Calu3 (cell line): Measurements from ENCODE around the gene CETP. TPM values are rescaled to one million over a fixed set of nuclear protein-coding genes. Genes with fewer than 3 reads are reported as not detected.

Experiments
- BruUV-seq: library from RNA; stranded (reverse); fragments of 400-500 nt; replicated peaks from 2 replicates; lab custom pipeline; 2021; lab: Mats Ljungman, UMichigan
- CTCF ChIA-PET: fragments of 300-600 bp; sonication (Branson Sonifier 250); formaldehyde crosslinking; loops from one replicate; lab custom pipeline; 2022; ENCODE audit warnings: antibody characterized with exemption; lab: Charles Lee
- DNase-seq: peaks from one replicate; pipeline ENCODE4 v3.0.0; 2022
- H3K27ac Mint-ChIP-seq: one replicate; pipeline ENCODE4 v1.8.0; 2022; ENCODE audit warnings: mixed read lengths; ENCODE audit not compliant: unreplicated experiment
- H3K27me3 Mint-ChIP-seq: one replicate; pipeline ENCODE4 v1.8.0; 2022; ENCODE audit warnings: mixed read lengths; ENCODE audit not compliant: unreplicated experiment
- H3K36me3 Mint-ChIP-seq: one replicate; pipeline ENCODE4 v1.8.0; 2022; ENCODE audit warnings: mild to moderate bottlenecking, moderate library complexity, mixed read lengths; ENCODE audit not compliant: insufficient read depth, unreplicated experiment
- H3K4me1 Mint-ChIP-seq: one replicate; pipeline ENCODE4 v1.8.0; 2022; ENCODE audit warnings: mild to moderate bottlenecking, low read depth, mixed read lengths; ENCODE audit not compliant: unreplicated experiment
- H3K4me3 Mint-ChIP-seq: one replicate; pipeline ENCODE4 v1.8.0; 2022; ENCODE audit warnings: mild to moderate bottlenecking, low read depth, moderate library complexity, mixed read lengths; ENCODE audit not compliant: unreplicated experiment
- H3K9me3 Mint-ChIP-seq: one replicate; pipeline ENCODE4 v1.8.0; 2022; ENCODE audit warnings: low read depth, mixed read lengths; ENCODE audit not compliant: unreplicated experiment
- CTCF ChIP-seq: fragments of 200-600 bp; IDR thresholded peaks from one replicate; pipeline ENCODE4 v1.8.0; 2022; ENCODE audit warnings: antibody characterized with exemption; ENCODE audit not compliant: unreplicated experiment
- intact Hi-C: fragments of 100-400 bp; cut with micrococcal nuclease; formaldehyde crosslinking; loops from one replicate; pipeline ENCODE4 v1.10.0; 2022; ENCODE audit not compliant: unreplicated experiment
- total RNA-seq: library from RNA; stranded (reverse); gene quantifications from 2 replicates; pipeline ENCODE4 v1.2.3, GENCODE V29; 2022

CETP gene
- total RNA-seq, 1 experiment from 2014 or later, result not detected

GRCh38 chr16:56950455-56950854 is 11.3 kb upstream of the CETP start:
- BruUV-seq, result no TSS peak
- intact Hi-C loops, result no loop called here
- peak overlapping the region; percentile 8 for H3K27ac Mint-ChIP-seq

GRCh38 chr16:56950881-56951771 is 10.6 kb upstream of the CETP start:
- DNase-seq, result peak; percentile 55
- Mint-ChIP-seq H3K4me1 (no peaks in the 10 kb centered on the region), H3K27ac (peak overlapping the region; percentile 8), H3K4me3 (no peak overlapping the region), H3K36me3 (peaks cover 49% of the 10 kb centered on the region), H3K27me3 (no peaks in the 10 kb centered on the region), H3K9me3 (no peaks in the 10 kb centered on the region)
- intact Hi-C loops, result no loop called here
- no TSS peak for BruUV-seq
- peak; percentile 58 for TF ChIP-seq CTCF
- CTCF ChIA-PET, result no interaction called here

More at GRCh38 chr16:56950455-56950854, 11.3 kb upstream of the CETP start:
- no peaks in the 10 kb centered on the region for H3K4me1 Mint-ChIP-seq
- H3K36me3 Mint-ChIP-seq, result peaks cover 56% of the 10 kb centered on the region
- H3K4me3 Mint-ChIP-seq, result no peak overlapping the region
- no peaks in the 10 kb centered on the region for H3K27me3 Mint-ChIP-seq
- CTCF ChIA-PET, result interaction anchor here (0.6 kb wide), 1 partner anchor 79 kb away, joined by 4 read pairs; no protein-coding TSS in a partner anchor
- no peak for TF ChIP-seq CTCF
- no peaks in the 10 kb centered on the region for H3K9me3 Mint-ChIP-seq
- DNase-seq, result no peak

- no peak for TF ChIP-seq CTCF
- Mint-ChIP-seq H3K9me3 (no peaks in the 10 kb centered on the region), H3K27me3 (no peaks in the 10 kb centered on the region), H3K27ac (no peak overlapping the region), H3K36me3 (peaks cover 30% of the 10 kb centered on the region), H3K4me3 (no peak overlapping the region), H3K4me1 (no peaks in the 10 kb centered on the region)
- DNase-seq, result no peak
- no TSS peak for BruUV-seq
- intact Hi-C loops, result loop anchor here (2.0 kb wide), 1 partner anchor 82 kb away; no protein-coding TSS in a partner anchor
- CTCF ChIA-PET, result no interaction called here
These were observed 8.7 kb upstream of the CETP start for GRCh38 chr16:56953006-56953405.

- no peak for DNase-seq
- intact Hi-C loops, result no loop called here
- no peak for TF ChIP-seq CTCF
- BruUV-seq, result no TSS peak
- peaks cover 9% of the 10 kb centered on the region for H3K36me3 Mint-ChIP-seq
- no peak overlapping the region for H3K27ac Mint-ChIP-seq
- peaks cover 21% of the 10 kb centered on the region for H3K27me3 Mint-ChIP-seq
- H3K4me3 Mint-ChIP-seq, result no peak overlapping the region
- H3K9me3 Mint-ChIP-seq, result no peaks in the 10 kb centered on the region
- no peaks in the 10 kb centered on the region for H3K4me1 Mint-ChIP-seq
- CTCF ChIA-PET, result no interaction called here
These were observed 5.7 kb upstream of the CETP start for GRCh38 chr16:56956076-56956475.
